ENCODE results near the gene GNLY. TPM values are rescaled to one million over a fixed set of nuclear protein-coding genes. Genes with fewer than 3 reads are reported as not detected.

The GNLY gene
- total and polyA plus RNA-seq, 2 experiments from 2014 or later, result not detected

GRCh38 chr2:85681372-85681763 lies 12.8 kb upstream of the GNLY start:
- Histone ChIP-seq H3K4me2 (no peak overlapping the region), H3K9me2 (replicated peaks; ENCODE audit: insufficient read depth) (no peaks in the 10 kb centered on the region), H3K27ac (no peak overlapping the region), H3K4me1 (ENCODE audit: insufficient read depth) (no peaks in the 10 kb centered on the region), H3K9me3 (ENCODE audit: low read depth) (no peaks in the 10 kb centered on the region), H4K20me1 (ENCODE audit: insufficient read depth, poor library complexity, severe bottlenecking) (no peaks in the 10 kb centered on the region), H3K4me3 (no peak overlapping the region), H3K36me3 (replicated peaks; ENCODE audit: insufficient read depth, low read depth) (no peaks in the 10 kb centered on the region), H2AFZ (no peak overlapping the region), H3K79me2 (no peaks in the 10 kb centered on the region), H3K27me3 (no peaks in the 10 kb centered on the region)
- TF ChIP-seq CTCF (IDR thresholded peaks at IDR 0.05; ENCODE audit: poor library complexity) (no peak), EZH2 (IDR thresholded peaks at IDR 0.05; ENCODE audit: borderline replicate concordance) (no peak), EZH2phosphoT487 (IDR thresholded peaks at IDR 0.05; ENCODE audit: low read depth, severe bottlenecking, unreplicated experiment) (no peak)
- DNase-seq (ENCODE audit: low spot score), result no peak
- whole genome bisulfite sequencing (ENCODE audit: low lambda C conversion rate, missing lambda C conversion rate), result 63% methylated on average over 5 of the region's 5 CpGs

- Histone ChIP-seq H3K9me2 (replicated peaks; ENCODE audit: insufficient read depth) (no peaks in the 10 kb centered on the region), H3K27ac (no peak overlapping the region), H4K20me1 (ENCODE audit: insufficient read depth, poor library complexity, severe bottlenecking) (no peaks in the 10 kb centered on the region), H3K4me2 (no peak overlapping the region), H3K4me3 (no peak overlapping the region), H2AFZ (no peak overlapping the region), H3K36me3 (replicated peaks; ENCODE audit: insufficient read depth, low read depth) (no peaks in the 10 kb centered on the region), H3K9me3 (ENCODE audit: low read depth) (no peaks in the 10 kb centered on the region), H3K4me1 (ENCODE audit: insufficient read depth) (no peaks in the 10 kb centered on the region), H3K79me2 (no peaks in the 10 kb centered on the region), H3K27me3 (no peaks in the 10 kb centered on the region)
- no peak for DNase-seq (ENCODE audit: low spot score)
- WGBS (ENCODE audit: low lambda C conversion rate, missing lambda C conversion rate), result 100% methylated on average over 1 of the region's 1 CpG
- TF ChIP-seq CTCF (IDR thresholded peaks at IDR 0.05; ENCODE audit: poor library complexity), result no peak
- no peak for TF ChIP-seq EZH2phosphoT487 (IDR thresholded peaks at IDR 0.05; ENCODE audit: low read depth, severe bottlenecking, unreplicated experiment)
- TF ChIP-seq EZH2 (IDR thresholded peaks at IDR 0.05; ENCODE audit: borderline replicate concordance), result no peak
Measured at GRCh38 chr2:85681776-85682175, 12.4 kb upstream of the GNLY start.

- no peak overlapping the region for H3K4me2 ChIP-seq
- H3K27me3 ChIP-seq, result no peaks in the 10 kb centered on the region
- H2AFZ ChIP-seq, result no peak overlapping the region
- H4K20me1 ChIP-seq (ENCODE audit: insufficient read depth, poor library complexity, severe bottlenecking), result no peaks in the 10 kb centered on the region
- 98% methylated on average over 5 of the region's 5 CpGs for WGBS (ENCODE audit: low lambda C conversion rate, missing lambda C conversion rate)
- DNase-seq (ENCODE audit: low spot score), result no peak
- no peaks in the 10 kb centered on the region for H3K36me3 ChIP-seq (replicated peaks; ENCODE audit: insufficient read depth, low read depth)
- H3K4me1 ChIP-seq (ENCODE audit: insufficient read depth), result no peaks in the 10 kb centered on the region
- H3K9me3 ChIP-seq (ENCODE audit: low read depth), result no peaks in the 10 kb centered on the region
- no peaks in the 10 kb centered on the region for H3K79me2 ChIP-seq
- no peak overlapping the region for H3K27ac ChIP-seq
- H3K9me2 ChIP-seq (replicated peaks; ENCODE audit: insufficient read depth), result no peaks in the 10 kb centered on the region
- H3K4me3 ChIP-seq, result no peak overlapping the region
- no peak for TF ChIP-seq CTCF (IDR thresholded peaks at IDR 0.05; ENCODE audit: poor library complexity)
- TF ChIP-seq EZH2phosphoT487 (IDR thresholded peaks at IDR 0.05; ENCODE audit: low read depth, severe bottlenecking, unreplicated experiment), result no peak
- TF ChIP-seq EZH2 (IDR thresholded peaks at IDR 0.05; ENCODE audit: borderline replicate concordance), result no peak
Measured at GRCh38 chr2:85682378-85682777, 11.8 kb upstream of the GNLY start.

GRCh38 chr2:85684380-85684779 lies 9.8 kb upstream of the GNLY start:
- no peak overlapping the region for H3K4me2 ChIP-seq
- no peak overlapping the region for H3K4me3 ChIP-seq
- H3K79me2 ChIP-seq, result no peaks in the 10 kb centered on the region
- no peaks in the 10 kb centered on the region for H3K36me3 ChIP-seq (replicated peaks; ENCODE audit: insufficient read depth, low read depth)
- H3K27me3 ChIP-seq, result no peaks in the 10 kb centered on the region
- H3K9me3 ChIP-seq (ENCODE audit: low read depth), result no peaks in the 10 kb centered on the region
- H3K27ac ChIP-seq, result no peak overlapping the region
- no peaks in the 10 kb centered on the region for H4K20me1 ChIP-seq (ENCODE audit: insufficient read depth, poor library complexity, severe bottlenecking)
- no peaks in the 10 kb centered on the region for H3K4me1 ChIP-seq (ENCODE audit: insufficient read depth)
- no peaks in the 10 kb centered on the region for H3K9me2 ChIP-seq (replicated peaks; ENCODE audit: insufficient read depth)
- no peak for TF ChIP-seq EZH2 (IDR thresholded peaks at IDR 0.05; ENCODE audit: borderline replicate concordance)
- TF ChIP-seq EZH2phosphoT487 (IDR thresholded peaks at IDR 0.05; ENCODE audit: low read depth, severe bottlenecking, unreplicated experiment), result no peak
- TF ChIP-seq CTCF (IDR thresholded peaks at IDR 0.05; ENCODE audit: poor library complexity), result no peak
- 96% methylated on average over 4 of the region's 4 CpGs for WGBS (ENCODE audit: low lambda C conversion rate, missing lambda C conversion rate)
- DNase-seq (ENCODE audit: low spot score), result no peak
- H2AFZ ChIP-seq, result no peak overlapping the region

Data from hepatocyte (in vitro differentiated cells).